CMK (cell line): Measurements from ENCODE around the gene KCNA4.
"Not testable (repeated sequence)": the region's sequence is repeated elsewhere in the genome, so short reads cannot be mapped to it uniquely, and the experiment has no call there.

Experiments
- DNase-seq: peaks from one replicate; pipeline ENCODE4 v3.0.0-alpha.2; 2010; ENCODE audit warnings: low read depth

The KCNA4 gene

GRCh38 chr11:30016588-30017363 is at the start of gene KCNA4:
KCNA4 (minus strand) TSS chr11:30017030; CDS start chr11:30012678, 4,352 bp downstream.
- no peak for DNase-seq

- no peak for DNase-seq
Measured at GRCh38 chr11:30062103-30062502, 45.3 kb upstream of the KCNA4 start.

DNA sequence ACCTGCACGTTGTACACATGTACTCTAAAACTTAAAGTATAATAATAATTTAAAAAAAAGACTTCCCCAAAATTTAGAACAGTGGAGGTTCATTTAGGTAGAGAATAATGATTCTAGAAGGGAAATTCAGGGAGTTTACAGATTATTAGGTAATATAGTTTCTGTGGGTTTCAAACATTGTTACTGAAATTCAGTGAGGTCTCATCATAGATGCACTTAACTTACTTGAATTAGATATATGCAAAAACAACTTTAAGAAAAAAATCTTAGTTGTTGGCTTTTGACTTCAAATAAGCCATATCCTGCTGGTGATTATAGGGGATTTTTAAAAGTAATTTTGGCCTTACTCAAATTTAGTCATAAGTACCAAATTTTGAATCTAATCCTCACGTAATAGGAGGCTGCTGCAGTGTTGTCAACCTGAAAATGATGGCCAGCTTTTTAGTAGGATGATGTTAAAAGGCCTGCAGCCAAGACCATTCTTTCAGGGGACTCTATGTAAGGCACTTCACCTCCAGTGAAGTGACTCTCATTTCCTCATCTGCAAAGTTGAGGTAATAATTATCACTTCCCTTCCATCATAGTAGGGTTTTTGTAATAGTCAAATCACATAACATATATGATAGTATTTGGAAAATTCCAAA is 42.5 kb upstream of the KCNA4 start:
- DNase-seq = no peak

GRCh38 chr11:30049214-30049613 is 32.4 kb upstream of the KCNA4 start:
- no peak for DNase-seq

DNA sequence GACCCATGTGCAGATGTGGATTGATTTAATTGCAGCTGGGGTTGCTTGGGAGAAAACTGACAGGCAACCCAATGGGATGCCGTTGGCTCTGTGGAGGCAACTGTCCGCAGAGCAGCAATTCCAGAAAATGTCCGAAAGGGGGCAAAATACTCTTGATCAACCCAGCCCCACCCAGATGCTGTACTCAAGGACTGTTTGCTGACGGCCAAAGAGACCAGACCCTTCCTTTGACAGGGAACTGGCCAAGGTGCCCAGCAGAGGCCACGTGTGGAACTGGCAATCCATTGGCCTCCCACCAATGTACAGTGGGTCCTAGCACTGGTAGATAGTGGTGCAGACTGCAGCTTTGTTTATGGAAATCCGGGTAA is 29.7 kb upstream of the KCNA4 start:
- no peak for DNase-seq

DNA sequence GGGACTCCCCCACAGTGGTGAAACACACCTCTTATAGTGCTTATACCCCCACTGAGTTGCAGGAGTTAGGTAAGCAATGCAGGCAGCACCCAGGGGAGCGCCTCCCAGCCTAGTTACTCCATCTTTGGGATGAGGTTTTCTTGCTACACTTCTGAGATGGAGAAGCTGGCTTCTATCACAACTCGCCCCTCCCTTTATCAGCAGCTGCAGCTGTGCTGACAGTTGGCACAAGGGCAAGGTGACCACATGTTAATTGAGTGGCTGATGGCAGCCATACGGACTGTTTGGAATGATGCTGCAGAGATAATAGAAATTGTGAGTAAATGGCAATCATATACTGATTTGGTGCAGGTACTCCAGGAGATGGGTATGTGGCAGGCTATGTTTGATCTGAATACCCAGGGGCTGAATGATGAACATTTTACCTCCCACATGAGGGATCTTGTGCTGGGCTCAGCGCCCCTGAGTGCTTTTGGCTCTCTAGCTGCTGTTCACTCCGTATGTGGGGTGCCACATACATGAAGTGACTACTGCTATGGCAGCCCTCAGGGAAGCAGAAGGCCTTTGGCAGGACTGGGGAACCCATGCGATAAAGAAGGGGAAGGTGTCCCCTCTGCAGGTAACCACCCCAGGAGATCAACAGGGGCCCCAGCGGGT is 29.2 kb upstream of the KCNA4 start:
- DNase-seq = no peak

DNA sequence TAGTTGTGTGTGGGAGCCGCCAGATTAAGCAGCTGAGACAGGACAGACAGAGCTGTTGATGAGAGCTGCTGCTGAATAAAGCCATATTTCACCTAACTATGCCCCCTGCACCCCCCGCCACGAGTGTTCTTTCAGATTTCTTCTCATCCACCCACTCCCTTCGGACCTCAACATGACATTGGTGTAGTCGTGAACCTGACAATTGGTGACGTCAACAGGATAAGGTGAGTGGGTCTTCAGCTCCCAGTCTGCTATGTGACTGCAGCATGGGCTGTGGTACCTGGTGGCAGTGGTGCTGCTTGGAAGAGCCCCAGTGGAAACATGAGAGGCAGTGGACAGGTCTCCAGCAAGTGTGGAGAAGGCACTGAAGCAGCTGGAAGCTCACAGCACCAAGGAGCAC is 28.3 kb upstream of the KCNA4 start:
- DNase-seq = no peak

DNA sequence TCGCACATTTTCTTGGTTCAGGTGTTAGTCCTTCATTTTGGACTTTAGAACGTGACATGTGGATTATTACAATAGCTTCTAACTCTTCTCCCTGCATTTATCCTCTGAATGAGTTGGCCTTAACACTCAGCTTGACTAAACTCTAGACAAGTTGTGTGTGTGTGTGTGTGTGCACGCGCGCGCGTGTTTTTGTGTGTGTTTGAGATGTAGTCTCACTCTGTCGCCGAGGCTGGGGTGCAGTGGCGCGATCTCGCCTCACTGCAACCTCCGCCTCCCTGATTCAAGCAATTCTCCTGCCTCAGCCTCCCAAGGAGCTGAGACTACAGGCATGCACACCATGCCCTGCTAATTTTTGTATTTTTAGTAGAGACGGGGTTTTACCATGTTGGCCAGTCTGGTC is 24.3 kb upstream of the KCNA4 start:
- DNase-seq = no peak

- DNase-seq = not testable (repeated sequence)
Measured at GRCh38 chr11:30034746-30035145, 17.9 kb upstream of the KCNA4 start.

- DNase-seq = not testable (repeated sequence)
Measured at GRCh38 chr11:30034166-30034565, 17.3 kb upstream of the KCNA4 start.

DNA sequence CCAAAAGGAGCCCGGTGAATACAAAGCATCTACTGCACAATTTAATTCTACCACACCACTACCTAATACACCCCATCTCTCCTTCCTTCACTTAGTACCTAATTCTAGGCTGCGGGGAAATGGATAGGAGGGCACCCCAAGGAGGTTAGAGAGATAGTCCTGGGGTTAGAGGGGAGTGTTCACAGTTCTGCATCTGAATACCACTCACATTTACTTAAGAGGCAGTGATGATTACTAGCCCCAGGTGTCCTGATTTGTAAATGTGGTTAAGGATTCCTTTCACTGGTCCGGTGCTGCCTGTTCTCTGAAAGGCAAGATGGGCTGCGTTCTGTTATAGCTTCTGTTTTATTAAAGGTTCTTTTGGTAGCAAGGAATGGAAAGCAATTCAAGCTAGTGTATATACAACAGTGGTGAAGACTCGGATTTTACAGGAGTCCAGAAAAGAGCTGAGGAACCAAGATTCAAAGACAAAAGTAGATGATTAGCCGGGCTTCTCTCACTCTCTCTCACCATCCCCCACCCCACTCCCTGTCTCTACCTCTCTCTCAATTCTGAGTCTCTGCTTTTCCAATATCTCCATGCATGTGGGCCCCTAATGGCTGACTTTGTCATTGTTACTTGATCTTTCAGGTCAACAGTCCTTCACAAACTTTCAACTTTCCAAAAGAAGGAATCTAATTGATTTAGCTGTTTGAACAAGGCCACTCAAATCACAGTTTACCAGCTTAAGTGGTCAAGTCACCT is 8.7 kb upstream of the KCNA4 start:
- DNase-seq = no peak

GRCh38 chr11:30023074-30023473 is 6.2 kb upstream of the KCNA4 start:
- DNase-seq = no peak

DNA sequence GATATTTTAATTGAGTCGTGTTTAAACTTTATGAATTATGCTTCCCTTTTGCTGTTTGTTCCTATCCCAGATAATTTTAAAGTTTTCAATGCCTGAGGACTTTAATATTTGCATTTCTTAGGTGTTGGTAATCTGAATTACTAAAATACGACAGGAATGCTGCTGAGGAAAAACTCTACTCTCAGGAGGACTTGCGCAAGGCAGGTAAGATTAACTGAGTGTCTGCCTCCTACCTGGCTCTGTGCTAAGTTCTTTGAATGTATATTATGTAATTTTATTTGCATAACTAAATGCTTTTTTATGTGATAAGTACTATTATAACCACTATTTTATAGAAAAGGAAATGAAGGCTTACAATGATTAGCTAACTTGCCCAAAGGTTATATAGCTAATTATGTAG is 2.7 kb upstream of the KCNA4 start:
- DNase-seq = no peak

- DNase-seq = no peak
Measured at GRCh38 chr11:30018495-30018894, 1.7 kb upstream of the KCNA4 start.

- no peak for DNase-seq
Measured at GRCh38 chr11:30017445-30017895, 640 bp upstream of the KCNA4 start.

- DNase-seq = no peak
Measured at GRCh38 chr11:30015725-30016412, 961 bp downstream of the KCNA4 start.

DNA sequence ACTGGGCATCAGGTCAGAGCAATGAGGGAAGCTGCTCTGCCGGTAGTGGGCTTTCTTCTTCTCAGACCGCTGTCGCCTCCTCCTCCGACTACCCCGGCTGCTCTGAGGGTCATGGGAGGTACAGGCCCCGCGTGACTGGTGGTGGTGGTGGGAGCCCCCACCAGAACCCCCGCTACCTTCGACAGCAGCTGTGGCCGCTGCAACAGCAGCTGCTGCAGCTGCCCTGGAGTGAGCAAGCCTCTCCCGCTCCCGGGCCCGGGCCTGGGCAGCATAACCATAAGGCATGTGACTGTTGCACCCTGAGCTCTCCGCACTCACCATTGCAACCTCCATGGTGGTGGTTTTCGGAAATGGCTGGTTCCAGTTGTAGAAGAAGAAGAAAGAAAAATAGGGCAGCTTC is 4.5 kb downstream of the KCNA4 start:
- no peak for DNase-seq

GRCh38 chr11:30009060-30009459 is 7.8 kb downstream of the KCNA4 start:
- no peak for DNase-seq

- DNase-seq = no peak
Measured at GRCh38 chr11:30006876-30007275, 10.0 kb downstream of the KCNA4 start.

DNA sequence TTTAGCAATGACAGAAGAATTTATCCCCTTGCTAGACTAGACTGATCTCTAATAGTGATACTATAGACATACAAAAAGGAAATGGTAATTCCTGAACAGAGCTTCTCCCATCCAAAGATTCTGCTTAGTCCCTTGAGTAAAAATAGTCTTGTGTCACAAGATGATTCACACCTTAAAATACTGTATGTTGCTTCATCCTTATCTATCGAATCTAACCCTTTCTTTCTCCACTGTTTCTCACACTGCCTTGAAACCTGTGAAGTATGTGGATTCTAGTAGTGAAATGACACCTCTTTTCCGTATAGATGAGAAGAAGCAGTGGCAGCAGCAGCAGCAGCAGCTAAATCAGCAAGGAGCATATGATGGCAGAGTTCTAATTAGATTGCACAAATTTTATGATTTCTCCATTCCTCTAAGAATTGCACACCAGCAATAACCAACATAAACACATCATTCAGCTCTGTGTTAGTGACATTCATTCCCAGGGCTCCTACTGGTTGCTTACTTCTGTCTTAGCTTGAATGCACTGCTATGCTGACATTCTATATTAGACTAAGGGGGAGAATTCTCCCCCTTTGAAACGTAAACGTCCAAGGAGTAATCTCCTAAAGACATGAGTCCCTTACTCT is 14.6 kb downstream of the KCNA4 start:
- no peak for DNase-seq

DNA sequence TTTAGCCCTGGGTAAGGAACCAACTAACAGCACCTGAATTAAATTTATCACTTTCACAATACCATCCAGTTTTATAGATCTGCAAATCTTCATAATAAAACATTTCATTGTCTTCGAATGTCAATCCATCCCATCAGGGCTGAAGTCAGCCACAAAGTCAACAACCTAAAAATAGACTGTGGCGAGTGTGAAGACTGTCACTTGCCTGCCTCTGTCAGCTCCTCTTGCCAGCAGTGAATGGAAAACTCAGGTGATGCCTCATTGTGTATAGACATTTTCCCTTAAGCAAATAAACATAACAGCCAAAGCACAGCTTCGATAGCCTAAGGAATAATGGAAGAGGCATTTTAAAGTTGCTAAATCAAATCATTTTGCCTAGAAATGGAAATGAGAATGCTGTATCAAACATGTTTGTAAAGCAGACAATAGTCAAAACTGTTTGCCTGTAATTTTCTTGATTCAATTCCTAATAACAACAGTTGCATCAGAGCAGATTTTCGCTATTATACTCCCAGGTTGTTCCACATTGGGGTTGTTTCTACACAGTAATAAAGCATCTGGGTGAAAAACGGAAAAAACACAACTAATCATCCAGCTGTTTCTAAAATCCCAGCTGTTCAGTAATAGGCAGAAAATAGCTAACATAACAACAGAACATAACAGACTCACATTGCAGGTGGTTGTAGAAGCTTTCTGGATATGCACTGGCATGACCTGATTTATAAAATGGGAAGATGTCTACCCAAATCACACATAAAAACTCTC is 15.7 kb downstream of the KCNA4 start:
- no peak for DNase-seq
